T-helper 9 cell (primary cell): ENCODE results near the gene MFSD8.
A peak's percentile ranks its signal among the peaks of the same experiment; 100 is the strongest.
"Not testable (repeated sequence)": the region's sequence is repeated elsewhere in the genome, so short reads cannot be mapped to it uniquely, and the experiment has no call there.

Experiments
- DNase-seq: peaks from one replicate; pipeline ENCODE4 v3.0.0-alpha.2; 2020
- total RNA-seq, 2 donors: gene quantifications; one replicate each; lab custom pipeline; 2026; lab: John Stamatoyannopoulos, UW

MFSD8 gene
- 19.1 to 51.0 reads per million in 2 donors for total RNA-seq

GRCh38 chr4:127965062-127965802 is at the start of gene MFSD8, which contains the start of gene ABHD18:
TSS of gene MFSD8 (minus strand) at chr4:127965173. CDS start at chr4:127965133, 40 bp downstream.
TSS of gene ABHD18 (plus strand) at chr4:127965406. CDS start at chr4:127982956, 17,550 bp downstream.
- DNase-seq: peak; percentile 98

GRCh38 chr4:128009428-128009827 is 44.5 kb upstream of the MFSD8 start:
- no peak for DNase-seq

GRCh38 chr4:128006592-128006991 is 41.6 kb upstream of the MFSD8 start:
- no peak for DNase-seq

- no peak for DNase-seq
Measured at GRCh38 chr4:127997534-127998388, 32.8 kb upstream of the MFSD8 start.

GRCh38 chr4:127996521-127996920 is 31.5 kb upstream of the MFSD8 start:
- DNase-seq: not testable (repeated sequence)

- no peak for DNase-seq
Measured at GRCh38 chr4:127995776-127996175, 30.8 kb upstream of the MFSD8 start.

- DNase-seq: no peak
Measured at GRCh38 chr4:127993151-127993550, 28.2 kb upstream of the MFSD8 start.

GRCh38 chr4:127988638-127989037 is 23.7 kb upstream of the MFSD8 start:
- no peak for DNase-seq

- no peak for DNase-seq
Measured at GRCh38 chr4:127985989-127986388, 21.0 kb upstream of the MFSD8 start.

GRCh38 chr4:127982445-127982844 is 17.5 kb upstream of the MFSD8 start:
- DNase-seq: no peak

GRCh38 chr4:127978930-127979329 is 14.0 kb upstream of the MFSD8 start:
- DNase-seq: no peak

GRCh38 chr4:127975121-127975770 is 10.3 kb upstream of the MFSD8 start:
- no peak for DNase-seq

GRCh38 chr4:127970925-127971324 is 6.0 kb upstream of the MFSD8 start:
- DNase-seq: not testable (repeated sequence)

- DNase-seq: no peak
Measured at GRCh38 chr4:127968586-127968985, 3.6 kb upstream of the MFSD8 start.

GRCh38 chr4:127967141-127967775 is 2.3 kb upstream of the MFSD8 start:
- DNase-seq: no peak

- peak; percentile 49 for DNase-seq
Measured at GRCh38 chr4:127965803-127966175, 816 bp upstream of the MFSD8 start.

- DNase-seq: peak; percentile 1
Measured at GRCh38 chr4:127964426-127965061, 429 bp downstream of the MFSD8 start.

GRCh38 chr4:127963633-127964398 is 1.2 kb downstream of the MFSD8 start:
- DNase-seq: not testable (repeated sequence)

GRCh38 chr4:127959794-127960193 is 5.2 kb downstream of the MFSD8 start:
- DNase-seq: no peak

GRCh38 chr4:127957105-127957504 is 7.9 kb downstream of the MFSD8 start:
- no peak for DNase-seq

- no peak for DNase-seq
Measured at GRCh38 chr4:127936974-127937373, 28.0 kb downstream of the MFSD8 start.
